ENCODE results near the gene RPTOR. TPM values are rescaled to one million over a fixed set of nuclear protein-coding genes. Genes with fewer than 3 reads are reported as not detected.

The RPTOR gene
- polyA plus RNA-seq, 1 donor from 2014 or later: 8.0 TPM

- Histone ChIP-seq H4K20me1 (ENCODE audit: insufficient read depth) (no peaks in the 10 kb centered on the region), H3K27me3 (ENCODE audit: insufficient read depth, low read depth, low read length) (no peaks in the 10 kb centered on the region), H3K4me3 (ENCODE audit: low read length) (no peak overlapping the region), H3K79me2 (replicated peaks; ENCODE audit: insufficient read depth, low read length) (no peaks in the 10 kb centered on the region), H3K9me2 (ENCODE audit: insufficient read depth, low read length) (no peaks in the 10 kb centered on the region), H3K27ac (ENCODE audit: low read length) (no peak overlapping the region), H3K9me3 (ENCODE audit: low read length) (no peaks in the 10 kb centered on the region), H3K4me2 (ENCODE audit: low read length) (no peak overlapping the region), H2AFZ (ENCODE audit: low read depth, low read length) (no peak overlapping the region), H3K9ac (ENCODE audit: low read length) (no peak overlapping the region), H3K36me3 (ENCODE audit: insufficient read depth, low read length) (no peaks in the 10 kb centered on the region), H3F3A (ENCODE audit: insufficient read depth, low read length, poor library complexity, severe bottlenecking) (no peaks in the 10 kb centered on the region)
- TF ChIP-seq REST (IDR thresholded peaks at IDR 0.05; ENCODE audit: borderline replicate concordance): no peak
- TF ChIP-seq EP300 (conservative IDR thresholded peaks at IDR 0.05; ENCODE audit: poor library complexity, severe bottlenecking): no peak
- no peak for TF ChIP-seq CTCF (IDR thresholded peaks at IDR 0.05; ENCODE audit: poor library complexity, severe bottlenecking)
- no peak for TF ChIP-seq POLR2AphosphoS5 (IDR thresholded peaks at IDR 0.05)
- TF ChIP-seq MXI1 (conservative IDR thresholded peaks at IDR 0.05; ENCODE audit: poor library complexity, severe bottlenecking): no peak
- no peak for TF ChIP-seq RAD21 (conservative IDR thresholded peaks at IDR 0.05)
- no peak for TF ChIP-seq SMC3 (conservative IDR thresholded peaks at IDR 0.05; ENCODE audit: poor library complexity)
- TF ChIP-seq EZH2 (IDR thresholded peaks at IDR 0.05; ENCODE audit: borderline replicate concordance, insufficient read depth, low read length, poor library complexity, severe bottlenecking): no peak
- TF ChIP-seq TAF1 (IDR thresholded peaks at IDR 0.05; ENCODE audit: low read depth): no peak
Observed at GRCh38 chr17:80863626-80864025, 319.0 kb downstream of the RPTOR start.

GRCh38 chr17:80864751-80865150, 320.1 kb downstream of the RPTOR start:
- no peak overlapping the region for H3K27ac ChIP-seq (ENCODE audit: low read length)
- H2AFZ ChIP-seq (ENCODE audit: low read depth, low read length): no peak overlapping the region
- H3K4me3 ChIP-seq (ENCODE audit: low read length): no peak overlapping the region
- no peak overlapping the region for H3K9ac ChIP-seq (ENCODE audit: low read length)
- TF ChIP-seq EP300 (conservative IDR thresholded peaks at IDR 0.05; ENCODE audit: poor library complexity, severe bottlenecking) (no peak), MXI1 (conservative IDR thresholded peaks at IDR 0.05; ENCODE audit: poor library complexity, severe bottlenecking) (no peak), SMC3 (conservative IDR thresholded peaks at IDR 0.05; ENCODE audit: poor library complexity) (no peak), TAF1 (IDR thresholded peaks at IDR 0.05; ENCODE audit: low read depth) (no peak), EZH2 (IDR thresholded peaks at IDR 0.05; ENCODE audit: borderline replicate concordance, insufficient read depth, low read length, poor library complexity, severe bottlenecking) (no peak), CTCF (IDR thresholded peaks at IDR 0.05; ENCODE audit: poor library complexity, severe bottlenecking) (no peak), REST (IDR thresholded peaks at IDR 0.05; ENCODE audit: borderline replicate concordance) (no peak), POLR2AphosphoS5 (IDR thresholded peaks at IDR 0.05) (no peak), RAD21 (conservative IDR thresholded peaks at IDR 0.05) (no peak)
- H3K27me3 ChIP-seq (ENCODE audit: insufficient read depth, low read depth, low read length): no peaks in the 10 kb centered on the region
- H3F3A ChIP-seq (ENCODE audit: insufficient read depth, low read length, poor library complexity, severe bottlenecking): no peaks in the 10 kb centered on the region
- H3K9me3 ChIP-seq (ENCODE audit: low read length): no peaks in the 10 kb centered on the region
- H4K20me1 ChIP-seq (ENCODE audit: insufficient read depth): no peaks in the 10 kb centered on the region
- H3K36me3 ChIP-seq (ENCODE audit: insufficient read depth, low read length): no peaks in the 10 kb centered on the region
- H3K4me2 ChIP-seq (ENCODE audit: low read length): no peak overlapping the region
- no peaks in the 10 kb centered on the region for H3K9me2 ChIP-seq (ENCODE audit: insufficient read depth, low read length)
- no peaks in the 10 kb centered on the region for H3K79me2 ChIP-seq (replicated peaks; ENCODE audit: insufficient read depth, low read length)
